ENCODE results near the gene CLUH.

The CLUH gene

GRCh38 chr17:2711608-2712299 lies at the start of gene CLUH:
CLUH (minus strand) TSS chr17:2711764; CDS start chr17:2711661, 103 bp downstream.
- peak within 1 kb of the TSS; percentile 75 to 86 for H3K4me3 ChIP-seq (ENCODE audit: low read depth in 1 of 2, low read length in 1 of 2)
- no peaks in the 10 kb centered on the region for H3K36me3 ChIP-seq
- peak; percentile 42 for TF ChIP-seq CTCF (IDR thresholded peaks at IDR 0.05)
- no peaks in the 10 kb centered on the region for H3K27me3 ChIP-seq
- H3K27ac ChIP-seq: peak within 1 kb of the TSS; percentile 71
- H3K9me3 ChIP-seq: no peaks in the 10 kb centered on the region
- peaks cover 24 to 26% of the 10 kb centered on the region in 2 experiments for H3K4me1 ChIP-seq (ENCODE audit: control insufficient read depth in 1 of 2, insufficient read depth in 1 of 2, low read depth in 1 of 2, low read length in 1 of 2)

GRCh38 chr17:2758870-2759269 lies 47.3 kb upstream of the CLUH start:
- H3K27me3 ChIP-seq: peaks cover 86% of the 10 kb centered on the region
- no peak overlapping the region for H3K4me3 ChIP-seq (ENCODE audit: low read depth in 1 of 2, low read length in 1 of 2)
- H3K4me1 ChIP-seq (ENCODE audit: control insufficient read depth in 1 of 2, insufficient read depth in 1 of 2, low read depth in 1 of 2, low read length in 1 of 2): no peaks in the 10 kb centered on the region
- H3K9me3 ChIP-seq: no peaks in the 10 kb centered on the region
- TF ChIP-seq CTCF (IDR thresholded peaks at IDR 0.05): no peak
- H3K27ac ChIP-seq: no peak overlapping the region
- no peaks in the 10 kb centered on the region for H3K36me3 ChIP-seq

DNA sequence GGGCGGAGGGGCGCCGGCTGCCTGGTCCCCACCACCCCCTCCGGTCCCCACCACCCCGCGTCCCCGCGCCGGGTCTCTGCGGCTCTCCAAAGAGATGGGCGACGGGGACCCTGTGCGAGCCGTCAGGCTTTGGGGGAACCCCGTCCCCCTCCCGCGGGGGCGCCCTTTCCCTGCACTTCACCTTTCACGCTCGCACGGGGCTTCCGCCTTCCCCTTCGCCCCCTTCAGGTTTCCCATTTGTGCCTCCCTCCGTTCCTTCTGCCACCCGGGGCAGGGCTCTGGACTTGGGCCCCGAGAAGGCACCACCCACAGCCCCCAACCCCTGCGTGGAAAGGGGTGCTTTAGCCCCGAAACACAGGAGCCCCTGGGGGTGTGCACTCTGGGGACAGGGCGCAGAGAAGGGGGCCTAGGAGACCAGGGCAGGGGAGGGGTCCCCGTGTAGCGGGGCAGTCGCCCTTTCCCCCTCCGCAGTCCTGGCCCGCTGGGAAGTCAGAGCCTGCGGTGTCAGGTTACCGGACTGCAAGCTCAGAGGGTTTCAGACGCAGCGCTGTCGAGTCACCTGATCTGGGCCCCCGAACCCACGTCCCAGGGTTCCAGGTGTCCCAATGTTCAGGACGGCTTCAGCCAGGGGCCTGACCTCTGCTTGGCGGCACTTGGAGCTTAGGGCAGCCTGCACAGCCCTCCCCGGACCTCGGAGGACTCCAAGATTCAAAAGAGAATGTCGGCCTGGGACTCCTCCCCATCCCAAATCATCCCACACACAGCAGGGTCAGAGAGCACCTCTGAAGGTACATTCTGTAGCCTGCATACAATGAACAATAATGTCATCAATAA lies 44.5 kb upstream of the CLUH start:
- Histone ChIP-seq H3K27ac (no peak overlapping the region), H3K27me3 (peaks cover 92% of the 10 kb centered on the region), H3K36me3 (no peaks in the 10 kb centered on the region), H3K4me1 (ENCODE audit: control insufficient read depth in 1 of 2, insufficient read depth in 1 of 2, low read depth in 1 of 2, low read length in 1 of 2) (no peaks in the 10 kb centered on the region), H3K9me3 (no peaks in the 10 kb centered on the region), H3K4me3 (ENCODE audit: low read depth in 1 of 2, low read length in 1 of 2) (no peak overlapping the region)
- no peak for TF ChIP-seq CTCF (IDR thresholded peaks at IDR 0.05)

DNA sequence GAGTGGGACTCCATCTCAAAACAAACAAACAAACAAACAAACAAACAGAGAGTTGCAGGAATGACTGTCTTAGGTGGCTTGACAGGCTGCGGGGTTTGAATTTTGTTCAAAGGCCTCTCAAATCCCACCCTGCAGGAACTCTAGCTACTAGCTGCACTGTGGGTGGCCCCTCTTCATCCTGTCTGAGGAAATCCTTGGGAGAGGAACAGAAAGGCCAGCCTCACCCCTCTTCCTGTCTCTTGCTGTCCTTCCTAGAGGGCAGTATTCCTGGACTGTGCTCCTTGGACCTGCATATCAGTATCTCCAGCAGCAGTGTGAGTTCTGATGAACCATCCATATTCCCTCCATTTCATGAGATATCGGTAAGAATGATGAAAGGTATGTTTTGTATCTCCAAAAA lies 39.9 kb upstream of the CLUH start:
- H3K27me3 ChIP-seq: peaks cover 100% of the 10 kb centered on the region
- peaks cover 2 to 4% of the 10 kb centered on the region in 2 experiments for H3K4me1 ChIP-seq (ENCODE audit: control insufficient read depth in 1 of 2, insufficient read depth in 1 of 2, low read depth in 1 of 2, low read length in 1 of 2)

GRCh38 chr17:2750721-2751120 lies 39.2 kb upstream of the CLUH start:
- Histone ChIP-seq H3K27me3 (peaks cover 100% of the 10 kb centered on the region), H3K4me1 (ENCODE audit: control insufficient read depth in 1 of 2, insufficient read depth in 1 of 2, low read depth in 1 of 2, low read length in 1 of 2) (peaks cover 2 to 4% of the 10 kb centered on the region in 2 experiments)

More for the DNA sequence above, 39.9 kb upstream of the CLUH start:
- no peak overlapping the region for H3K27ac ChIP-seq
- no peak overlapping the region for H3K4me3 ChIP-seq (ENCODE audit: low read depth in 1 of 2, low read length in 1 of 2)
- TF ChIP-seq CTCF (IDR thresholded peaks at IDR 0.05): no peak
- H3K36me3 ChIP-seq: no peaks in the 10 kb centered on the region
- H3K9me3 ChIP-seq: no peaks in the 10 kb centered on the region

More at GRCh38 chr17:2750721-2751120, 39.2 kb upstream of the CLUH start:
- no peaks in the 10 kb centered on the region for H3K9me3 ChIP-seq
- no peak for TF ChIP-seq CTCF (IDR thresholded peaks at IDR 0.05)
- H3K27ac ChIP-seq: no peak overlapping the region
- no peaks in the 10 kb centered on the region for H3K36me3 ChIP-seq
- no peak overlapping the region for H3K4me3 ChIP-seq (ENCODE audit: low read depth in 1 of 2, low read length in 1 of 2)
